Spleen (tissue), 11 donors: ENCODE data around the gene AXDND1. TPM values are rescaled to one million over a fixed set of nuclear protein-coding genes. Genes with fewer than 3 reads are reported as not detected.

Source experiments
- DNase-seq: peaks from one replicate; pipeline ENCODE4 v3.0.0-alpha.2; 2020
- H3K27ac ChIP-seq, 8 donors: fragments of 200-600 bp; sonication (generic) in 7 of 8; 1 replicate in 4 of 8; 2 replicates in 4 of 8; pipeline versions ENCODE4 v1.5.0 to v1.8.0; 2016 to 2021; ENCODE audit warnings: inconsistent platforms in 4 of 8, mild to moderate bottlenecking in 4 of 8, moderate library complexity in 1 of 8
- H3K27me3 ChIP-seq, 7 donors: fragments of 200-600 bp; sonication (generic) in 6 of 7; replicated peaks in 1 of 7; 1 replicate in 4 of 7; 2 replicates in 3 of 7; pipeline versions ENCODE4 v1.5.0 to v1.8.0; 2016 to 2021; ENCODE audit warnings: inconsistent platforms in 3 of 7, mild to moderate bottlenecking in 1 of 7
- H3K36me3 ChIP-seq, 6 donors: fragments of 200-600 bp; sonication (generic) in 5 of 6; 1 replicate in 4 of 6; 2 replicates in 2 of 6; pipeline versions ENCODE4 v1.5.0 to v1.8.0; 2016 to 2021; ENCODE audit warnings: inconsistent platforms in 2 of 6
- H3K4me1 ChIP-seq, 6 donors: fragments of 200-600 bp; sonication (generic) in 5 of 6; 1 replicate in 3 of 6; 2 replicates in 3 of 6; pipeline versions ENCODE4 v1.5.0 to v1.8.0; 2016 to 2021; ENCODE audit warnings: inconsistent platforms in 3 of 6
- H3K4me3 ChIP-seq, 8 donors: fragments of 200-600 bp; sonication (generic) in 7 of 8; 1 replicate in 4 of 8; 2 replicates in 4 of 8; pipeline versions ENCODE4 v1.5.0 to v1.8.0; 2016 to 2021; ENCODE audit warnings: inconsistent platforms in 4 of 8, mild to moderate bottlenecking in 4 of 8, moderate library complexity in 2 of 8
- H3K9me3 ChIP-seq, 8 donors: fragments of 200-600 bp; sonication (generic) in 7 of 8; 1 replicate in 4 of 8; 2 replicates in 4 of 8; pipeline versions ENCODE4 v1.5.0 to v1.8.0; 2016 to 2021; ENCODE audit warnings: inconsistent platforms in 4 of 8
- CTCF ChIP-seq, 11 experiments: fragments of 200-600 bp in 7 of 11; fragments of 450-650 bp in 4 of 11; sonication (generic) in 4 of 11; IDR thresholded peaks in 8 of 11; conservative IDR thresholded peaks in 3 of 11; 1 replicate in 7 of 11; 2 replicates in 4 of 11; pipeline versions ENCODE4 v1.4.0 to v1.8.0; 2016 to 2021; ENCODE audit warnings: antibody characterized with exemption in 11 of 11, inconsistent platforms in 4 of 11, mild to moderate bottlenecking in 1 of 11
- POLR2A ChIP-seq, 3 donors: fragments of 450-650 bp; IDR thresholded peaks; one replicate each; pipeline ENCODE4 v1.5.1; 2017; ENCODE audit warnings: antibody characterized with exemption in 3 of 3, mild to moderate bottlenecking in 1 of 3
- POLR2AphosphoS5 ChIP-seq, 3 donors: sonication (generic); formaldehyde crosslinking; IDR thresholded peaks; one replicate each; pipeline ENCODE4 v1.5.1; 2017; ENCODE audit warnings: antibody characterized with exemption in 3 of 3
- WGBS, 5 donors: extraction: QIAGEN DNeasy Blood & Tissue Kit in 3 of 5; methylation state at CpG; one replicate each; pipeline versions ENCODE4 v1.1.5 to v1.1.7; 2013 to 2018; 5-methylcytosine and 5-hydroxymethylcytosine counted together
- intact Hi-C: fragments of 100-400 bp; cut with DNase I; formaldehyde crosslinking; loops from one replicate; pipeline ENCODE4 v1.15.0; 2023; ENCODE audit warnings: low total_unique reads
- polyA plus RNA-seq, 3 donors: library from polyadenylated mRNA; stranded (reverse); fragments of 200-250 nt; gene quantifications; one replicate each; pipeline ENCODE4 v1.2.1, GENCODE V29; 2013
- total RNA-seq, 7 donors: library from RNA; depleted of rRNA in 3 of 7; stranded (reverse); fragments of >200 nt in 3 of 7; fragmentation: NEBNext Ultra II Directional in 4 of 7; extraction: Animal tissue kit (Norgen Biotek cat#: 25700) in 4 of 7; gene quantifications; one replicate each; pipeline versions ENCODE4 v1.1.0 to v1.2.1, GENCODE V29; 2016 to 2021
- donor health status: healthy with polysubstance abuse.
- donor health status: DM: no; HTN: no; CAD: no; lungs with moderate emphysema.
- donor health status: DM: no; HTN: no; CAD: no.
- donor health status: Bipolar disorder and iron deficiency.
- donor health status: healthy.
- donor health status: DM: no; HTN: no; CAD: no.
- donor health status: DM: yes; HTN: yes; CAD: no.

Gene AXDND1
- total and polyA plus RNA-seq, 10 donors: 0.19 to 0.66 (median 0.21) TPM; not detected in 6

GRCh38 chr1:179337288-179337687 lies 28.5 kb upstream of the AXDND1 start:
- H3K4me3 ChIP-seq: no peak overlapping the region
- no peak for DNase-seq
- H3K9me3 ChIP-seq: no peaks in the 10 kb centered on the region
- H3K36me3 ChIP-seq: peaks cover 0 to 83% (median 34%) of the 10 kb centered on the region in 6 donors
- H3K4me1 ChIP-seq: peaks cover 0 to 7% (median 0%) of the 10 kb centered on the region in 6 donors
- no peak for TF ChIP-seq POLR2AphosphoS5 (IDR thresholded peaks at IDR 0.05)
- no peak for TF ChIP-seq POLR2A (IDR thresholded peaks at IDR 0.05)
- no peak for TF ChIP-seq CTCF (IDR thresholded peaks at IDR 0.05 in 8 of 11, conservative IDR thresholded peaks at IDR 0.05 in 3 of 11)
- intact Hi-C loops: no loop called here
- no peak overlapping the region for H3K27ac ChIP-seq
- 74 to 90% (median 87%) methylated on average over 2 of the region's 2 CpGs for WGBS, 5 donors
- no peaks in the 10 kb centered on the region for H3K27me3 ChIP-seq

GRCh38 chr1:179337942-179338560 lies 27.7 kb upstream of the AXDND1 start:
- intact Hi-C loops: no loop called here
- WGBS, 5 donors: 94 to 96% (median 95%) methylated on average over 5 of the region's 5 CpGs
- no peak overlapping the region for H3K4me3 ChIP-seq
- peaks cover 0 to 84% (median 41%) of the 10 kb centered on the region in 6 donors for H3K36me3 ChIP-seq
- H3K27me3 ChIP-seq: no peaks in the 10 kb centered on the region
- H3K4me1 ChIP-seq: peaks cover 0 to 7% (median 0%) of the 10 kb centered on the region in 6 donors
- no peak for TF ChIP-seq POLR2AphosphoS5 (IDR thresholded peaks at IDR 0.05)
- TF ChIP-seq CTCF (IDR thresholded peaks at IDR 0.05 in 8 of 11, conservative IDR thresholded peaks at IDR 0.05 in 3 of 11): no peak
- TF ChIP-seq POLR2A (IDR thresholded peaks at IDR 0.05): no peak
- no peak for DNase-seq
- no peaks in the 10 kb centered on the region for H3K9me3 ChIP-seq
- H3K27ac ChIP-seq: no peak overlapping the region

- Histone ChIP-seq H3K36me3 (peaks cover 2 to 98% (median 60%) of the 10 kb centered on the region in 6 donors), H3K27me3 (no peaks in the 10 kb centered on the region), H3K4me3 (no peak overlapping the region), H3K27ac (no peak overlapping the region), H3K4me1 (peaks cover 0 to 7% (median 0%) of the 10 kb centered on the region in 6 donors), H3K9me3 (no peaks in the 10 kb centered on the region)
- TF ChIP-seq POLR2AphosphoS5 (IDR thresholded peaks at IDR 0.05) (no peak), POLR2A (IDR thresholded peaks at IDR 0.05) (no peak), CTCF (IDR thresholded peaks at IDR 0.05 in 8 of 11, conservative IDR thresholded peaks at IDR 0.05 in 3 of 11) (no peak)
- no peak for DNase-seq
- intact Hi-C loops: loop anchor here (10.0 kb wide), 1 partner anchor 46 kb away; the partner anchor contains the start of gene SOAT1
- WGBS, 5 donors: 68 to 89% (median 73%) methylated on average over 5 of the region's 5 CpGs
Measured at GRCh38 chr1:179340918-179341317, 24.9 kb upstream of the AXDND1 start.

DNA sequence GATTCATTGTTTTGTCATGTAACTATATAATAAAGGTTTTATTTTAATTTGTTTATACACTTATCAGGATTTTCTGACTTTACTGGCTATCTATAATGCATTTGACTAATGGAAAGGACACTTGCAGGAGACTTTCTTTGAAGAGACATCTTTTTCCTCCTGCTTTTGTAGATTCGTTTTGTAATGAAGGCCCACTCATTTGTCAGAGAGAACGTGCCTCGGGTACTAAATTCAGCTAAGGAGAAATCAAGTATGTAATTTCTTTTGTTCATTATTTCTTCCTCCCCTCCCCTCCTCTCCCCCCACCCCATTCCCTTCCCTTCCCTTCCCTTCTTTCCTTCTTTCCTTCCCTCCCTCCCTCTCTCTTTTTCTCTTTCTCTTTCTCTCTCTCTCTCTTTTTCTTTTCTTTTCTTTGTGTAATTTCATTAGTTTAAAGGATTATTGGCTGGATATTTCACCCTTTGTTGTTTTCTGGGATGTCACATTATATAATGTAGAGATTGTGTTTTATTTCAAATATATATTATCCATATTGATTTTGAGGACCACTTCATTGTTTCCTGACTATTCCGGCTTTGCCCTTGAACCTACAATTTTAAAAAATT lies 23.7 kb upstream of the AXDND1 start:
- Histone ChIP-seq H3K4me3 (no peak overlapping the region), H3K27me3 (no peaks in the 10 kb centered on the region), H3K4me1 (peaks cover 0 to 7% (median 0%) of the 10 kb centered on the region in 6 donors), H3K36me3 (peaks cover 2 to 98% (median 60%) of the 10 kb centered on the region in 6 donors), H3K27ac (no peak overlapping the region), H3K9me3 (no peaks in the 10 kb centered on the region)
- no peak for DNase-seq
- 91 to 94% (median 92%) methylated on average over 4 of the region's 4 CpGs for WGBS, 5 donors
- no peak for TF ChIP-seq POLR2A (IDR thresholded peaks at IDR 0.05)
- no peak for TF ChIP-seq CTCF (IDR thresholded peaks at IDR 0.05 in 8 of 11, conservative IDR thresholded peaks at IDR 0.05 in 3 of 11)
- TF ChIP-seq POLR2AphosphoS5 (IDR thresholded peaks at IDR 0.05): no peak
- intact Hi-C loops: loop anchor here (10.0 kb wide), 1 partner anchor 47 kb away; the partner anchor contains the start of gene SOAT1
